Measurements from ENCODE around the gene SLC4A11.

GRCh38 chr20:3247638-3248037 lies 8.6 kb upstream of the SLC4A11 start:
- TF ChIP-seq CTCF (IDR thresholded peaks at IDR 0.05; ENCODE audit: low read depth, low read length) (no peak), POLR2A (IDR thresholded peaks at IDR 0.05; ENCODE audit: extremely low read depth, insufficient read length) (no peak), MYC (IDR thresholded peaks at IDR 0.05; ENCODE audit: low read depth, low read length) (no peak)
